HG02759 (cell line): ENCODE results near the gene PCGF3.
"Not testable (repeated sequence)": the region's sequence is repeated elsewhere in the genome, so short reads cannot be mapped to it uniquely, and the experiment has no call there.

Source experiments
- ATAC-seq: cut with Tn5 transposase; IDR thresholded peaks from one replicate; pipeline ENCODE4 v1.9.1; 2021; ENCODE audit warnings: mild to moderate bottlenecking, moderate library complexity; ENCODE audit not compliant: unreplicated experiment

PCGF3 gene

GRCh38 chr4:777520-778262, 72.1 kb downstream of the PCGF3 start:
- no peak for ATAC-seq

DNA sequence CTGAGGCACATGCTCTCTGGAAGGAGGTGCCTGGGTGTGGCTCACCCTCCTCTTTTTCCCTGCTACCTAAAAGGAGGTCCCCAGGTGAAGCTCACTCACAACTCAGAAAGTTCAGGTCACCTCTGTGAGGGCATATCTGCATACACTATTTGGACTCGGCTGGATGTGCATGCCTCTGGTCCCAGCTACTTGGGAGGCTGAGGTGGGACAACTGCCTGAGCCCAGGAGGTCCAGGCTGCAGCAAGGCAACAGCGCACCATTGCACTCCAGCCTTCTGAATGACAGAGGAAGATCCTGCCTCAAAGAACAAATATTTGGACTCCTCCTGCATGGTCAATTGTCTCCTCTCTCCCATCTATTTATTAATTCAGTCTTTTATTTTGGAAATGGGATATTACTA, 73.9 kb downstream of the PCGF3 start:
- ATAC-seq: no peak

- not testable (repeated sequence) for ATAC-seq
Observed at GRCh38 chr4:780255-780654, 74.6 kb downstream of the PCGF3 start.

DNA sequence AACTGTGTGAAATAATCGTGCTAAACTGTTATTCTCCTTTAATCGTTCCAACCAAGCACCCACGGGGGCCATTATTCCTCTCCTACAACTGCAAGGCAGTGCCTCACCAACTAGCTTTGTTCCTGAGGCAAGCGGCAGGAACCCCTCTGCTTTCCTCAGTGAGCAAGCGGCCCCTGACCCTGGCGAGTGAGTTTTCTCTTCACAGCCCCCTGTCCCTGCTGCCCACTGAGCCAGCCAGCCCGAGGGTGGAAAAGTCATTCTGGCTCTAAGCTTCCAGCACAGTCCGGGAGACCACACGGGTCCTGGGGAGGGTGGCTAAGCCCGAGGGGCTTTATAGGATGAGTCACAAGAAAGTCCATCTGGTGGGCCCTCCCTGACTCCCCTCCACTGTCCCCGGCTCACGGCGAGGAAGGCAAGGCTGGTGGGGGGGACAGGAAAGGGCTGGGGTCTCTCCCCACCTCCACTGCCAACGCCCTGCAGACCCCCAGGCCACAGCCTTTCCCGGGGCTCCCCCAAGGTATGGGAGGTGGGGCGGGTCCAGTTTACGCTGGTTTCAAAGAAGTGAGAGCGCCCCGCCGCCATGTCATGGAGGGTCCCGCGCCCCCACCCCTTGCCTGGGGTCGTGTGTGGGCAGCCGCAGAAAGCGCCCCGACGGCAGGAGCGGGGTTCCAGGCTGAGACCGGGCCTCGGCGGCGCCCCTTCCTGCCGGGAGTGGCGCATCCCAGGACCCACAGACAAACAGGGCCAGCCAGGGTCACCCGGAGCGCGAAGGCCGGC, 75.3 kb downstream of the PCGF3 start:
- ATAC-seq: peak; percentile 4

- ATAC-seq: peak; percentile 94
Observed at GRCh38 chr4:781493-782216, 76.0 kb downstream of the PCGF3 start.

GRCh38 chr4:784401-785331, 79.0 kb downstream of the PCGF3 start:
- no peak for ATAC-seq

DNA sequence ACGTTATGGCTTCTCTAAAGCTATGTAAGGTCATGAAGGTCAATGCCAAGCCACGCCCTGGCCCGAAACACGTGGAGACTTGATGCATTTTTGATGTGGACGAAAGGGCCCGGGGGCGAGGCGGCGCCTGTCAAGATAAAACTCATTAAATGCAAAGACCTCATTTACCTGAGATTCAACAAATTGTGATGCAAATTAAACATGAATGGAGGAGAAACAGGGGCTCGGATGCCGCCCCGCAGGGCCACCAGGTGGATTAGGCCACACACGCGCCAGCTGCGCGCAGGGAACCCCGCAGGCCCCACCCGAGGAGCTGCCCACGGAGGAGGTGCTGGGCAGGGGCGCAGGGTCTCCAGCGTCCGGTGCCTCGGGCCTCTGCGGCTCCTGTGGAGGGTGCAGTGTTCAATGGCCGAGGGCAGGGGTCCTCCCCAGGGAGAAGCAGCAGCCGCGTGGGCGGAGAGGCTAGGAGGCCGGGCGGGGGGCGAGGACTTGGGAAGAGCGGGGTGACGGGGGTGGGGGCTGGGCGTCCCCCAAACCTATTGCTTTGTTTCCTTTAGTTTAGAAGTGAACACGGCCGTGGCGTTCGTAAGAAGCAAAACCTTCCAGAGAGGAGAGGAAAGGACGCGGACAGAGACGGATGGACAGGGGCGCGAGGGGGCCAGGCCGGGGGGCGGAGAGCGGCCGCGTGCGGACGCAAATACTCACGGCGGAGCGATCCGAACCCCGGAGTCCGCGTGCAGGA, 79.9 kb downstream of the PCGF3 start:
- ATAC-seq: no peak

DNA sequence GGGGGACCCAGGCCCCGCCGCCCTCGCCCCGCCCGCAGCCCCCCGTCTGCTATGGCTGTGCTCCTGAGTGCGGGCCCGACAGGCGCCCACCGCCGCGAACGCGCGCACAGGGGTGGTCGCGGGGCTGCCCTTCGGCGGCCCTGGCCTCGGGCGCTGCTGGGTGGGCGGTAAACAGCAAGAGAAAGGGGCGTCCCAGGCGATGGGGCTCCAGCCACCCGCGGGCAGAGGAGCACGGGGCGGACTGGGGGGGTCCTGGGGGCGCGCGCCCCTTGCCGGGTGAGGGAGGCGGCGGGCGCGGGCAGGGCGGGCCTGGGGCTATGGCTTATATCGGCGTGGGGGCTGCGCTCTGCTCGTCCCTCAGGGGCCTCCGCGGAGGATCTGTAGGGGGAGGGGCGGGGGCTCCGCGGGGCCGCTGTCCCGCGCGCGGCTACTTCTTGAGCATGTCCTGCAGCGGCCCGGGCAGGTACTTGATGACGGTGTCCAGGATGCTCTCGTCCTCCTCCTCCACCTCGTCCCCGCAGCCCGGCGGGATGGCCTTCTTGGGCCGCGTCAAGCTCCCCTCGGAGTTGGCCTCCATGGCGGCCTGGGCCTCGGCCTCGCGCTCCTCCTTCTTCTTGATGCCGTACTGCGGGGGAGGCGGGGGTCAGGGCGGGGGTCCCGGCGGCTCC, 80.6 kb downstream of the PCGF3 start:
- no peak for ATAC-seq

- no peak for ATAC-seq
Observed at GRCh38 chr4:786861-787300, 81.2 kb downstream of the PCGF3 start.

DNA sequence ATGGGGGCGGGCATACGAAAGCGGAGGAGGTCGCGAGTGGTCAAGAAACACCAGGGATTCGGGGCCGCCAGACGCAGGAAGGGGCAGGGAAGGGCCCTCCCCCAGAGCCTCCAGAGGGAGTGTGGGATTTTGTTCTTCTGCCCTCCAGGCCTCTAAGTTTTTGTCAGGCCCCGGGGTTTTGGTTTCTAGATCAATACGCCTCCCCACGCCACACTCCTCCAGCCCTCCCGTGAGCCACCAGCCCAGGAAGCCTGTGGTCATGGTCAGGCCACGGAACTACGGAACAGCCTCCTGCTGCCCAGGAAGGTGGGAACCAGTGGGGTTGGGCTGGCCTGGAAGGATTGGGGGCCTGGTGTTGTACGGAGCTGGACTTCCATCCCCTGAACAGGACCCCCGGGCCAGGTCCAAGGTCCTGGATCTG, 81.9 kb downstream of the PCGF3 start:
- ATAC-seq: no peak

GRCh38 chr4:788006-788635, 82.5 kb downstream of the PCGF3 start:
- ATAC-seq: no peak

- ATAC-seq: no peak
Observed at GRCh38 chr4:788636-789297, 83.1 kb downstream of the PCGF3 start.

- ATAC-seq: no peak
Observed at GRCh38 chr4:789571-790465, 84.2 kb downstream of the PCGF3 start.

GRCh38 chr4:790466-790820, 84.8 kb downstream of the PCGF3 start:
- no peak for ATAC-seq

DNA sequence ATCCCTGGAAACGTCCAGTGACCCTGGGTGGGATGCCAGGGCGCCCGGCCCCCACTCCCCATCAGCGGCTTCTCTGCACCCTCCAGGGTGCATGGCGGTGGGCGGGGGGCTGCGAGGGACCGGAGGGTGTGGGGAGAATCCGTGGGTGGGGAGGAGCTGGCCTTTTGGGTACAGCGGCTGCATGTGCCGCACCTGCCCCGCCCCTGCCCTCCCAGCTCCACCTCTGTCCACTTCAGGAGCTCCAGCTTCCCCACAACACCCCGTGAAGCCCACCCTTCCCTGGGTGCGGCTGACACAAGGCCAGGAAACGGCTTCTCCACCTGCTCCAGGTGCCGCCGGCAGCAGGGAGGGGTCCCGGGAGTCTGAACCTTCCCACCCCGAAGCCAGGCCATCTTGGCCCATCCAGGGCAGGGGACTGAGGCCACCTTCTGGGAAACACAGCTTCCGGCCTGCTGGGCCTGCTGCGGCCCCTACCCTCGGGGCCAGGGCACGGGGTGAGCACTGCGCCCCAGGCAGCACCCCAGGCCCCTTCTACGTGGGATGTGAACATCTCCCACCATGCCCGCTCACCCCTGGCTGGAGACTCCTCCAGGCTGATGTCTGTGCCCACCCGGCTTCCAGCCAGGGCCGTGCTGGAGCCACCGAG, 85.7 kb downstream of the PCGF3 start:
- ATAC-seq: no peak

- no peak for ATAC-seq
Observed at GRCh38 chr4:791898-792625, 86.4 kb downstream of the PCGF3 start.
